Measurements from ENCODE around the gene EED. TPM values are rescaled to one million over a fixed set of nuclear protein-coding genes. Genes with fewer than 3 reads are reported as not detected.

The EED gene
- total and polyA plus RNA-seq, 9 of the 15 experiments (the other 6 are each of a cell fraction or from before 2014, with no cell fraction given) = 33.0 to 110 (median 55.1) TPM

- H3K27ac ChIP-seq (ENCODE audit: extremely low read depth, low read depth, low read length) = no peak overlapping the region
- in situ Hi-C loops (cut with MboI) = no loop called here
- H3K36me3 ChIP-seq (ENCODE audit: control insufficient read depth, insufficient read depth, low read length) = peaks cover 6% of the 10 kb centered on the region; the same call in 1 of the 3 replicates
- intact Hi-C loops (cut with micrococcal nuclease) = no loop called here
- ChIA-PET POLR2A (interaction anchor here (0.6 to 0.8 kb wide), 2 partner anchors 75 to 495 kb away, joined by 3 read pairs; no protein-coding TSS in a partner anchor), CTCF (ENCODE audit: low intra/inter-chr PET ratio) (no interaction called here)
- WGBS (ENCODE audit: insufficient coverage, low coverage, missing lambda C conversion rate) = 39% methylated on average over 6 of the region's 7 CpGs
- FAIRE-seq (peak; percentile 11), DNase-seq (ENCODE audit: extremely low read depth in 1 of 4, low spot score in 3 of 4) (peak in 2 of 4 experiments; percentile 44 to 52), ATAC-seq (peak; percentile 79)
- no peaks in the 10 kb centered on the region for H3K79me2 ChIP-seq (ENCODE audit: control insufficient read depth, insufficient read depth, low read length)
- H4K20me1 ChIP-seq (replicated peaks; ENCODE audit: control insufficient read depth, insufficient read depth, low read length) = no peaks in the 10 kb centered on the region
- no peak overlapping the region for H3K4me2 ChIP-seq (ENCODE audit: insufficient read depth, low read length)
- no peaks in the 10 kb centered on the region for H3K9me1 ChIP-seq (ENCODE audit: control insufficient read depth, insufficient read depth, low read length)
- no peak overlapping the region for H2AFZ ChIP-seq (ENCODE audit: low read depth, low read length)
- BruUV-seq (replicated peaks) = no TSS peak
- H3K27me3 ChIP-seq (ENCODE audit: control insufficient read depth in 2 of 2, insufficient read depth in 2 of 2, low read length in 2 of 2) = no peaks in the 10 kb centered on the region
- no peaks in the 10 kb centered on the region for H3K9me3 ChIP-seq (replicated peaks; ENCODE audit: control insufficient read depth, insufficient read depth, low read depth, low read length)
- peak overlapping the region in 1 of 2 experiments; percentile 23; a peak in 1 of 4 replicates for H3K9ac ChIP-seq (ENCODE audit: insufficient read depth in 1 of 2, low read depth in 2 of 2, low read length in 2 of 2)
- no peak overlapping the region for H3K4me3 ChIP-seq
- no peaks in the 10 kb centered on the region; a peak in 1 of 5 replicates for H3K4me1 ChIP-seq (replicated peaks in 1 of 2; ENCODE audit: control insufficient read depth in 2 of 2, insufficient read depth in 2 of 2, low read length in 2 of 2)
- TF ChIP-seq SMAD4 (CRISPR knock-in tag; conservative IDR thresholded peaks at IDR 0.05) = 0 out of 2 replicates have a peak, but pooled peaks have one; percentile 39
- no peak for TF ChIP-seq CLOCK (CRISPR knock-in tag; IDR thresholded peaks at IDR 0.05; ENCODE audit: borderline replicate concordance)
- TF ChIP-seq HMBOX1 (IDR thresholded peaks at IDR 0.05) = 0 out of 2 replicates have a peak, but pooled peaks have one; percentile 20
- TF ChIP-seq MAFF (IDR thresholded peaks at IDR 0.05; ENCODE audit: low read length) = peak; percentile 28; the same call in 1 of the 2 replicates
- peak; percentile 74 for TF ChIP-seq NFE2 (IDR thresholded peaks at IDR 0.05; ENCODE audit: low read depth)
- TF ChIP-seq RCOR1 (IDR thresholded peaks at IDR 0.05; ENCODE audit: borderline replicate concordance in 1 of 2, low read depth in 2 of 2, low read length in 2 of 2) = peak in 1 of 2 experiments; percentile 39; a peak in 1 of 4 replicates
- TF ChIP-seq SPI1 (IDR thresholded peaks at IDR 0.05; ENCODE audit: borderline replicate concordance, low read depth, low read length) = peak; percentile 38; the same call in 1 of the 2 replicates
- peak; percentile 77 for TF ChIP-seq C11orf30 (IDR thresholded peaks at IDR 0.05; ENCODE audit: low read depth)
- no peak for TF ChIP-seq ZNF668 (CRISPR knock-in tag; IDR thresholded peaks at IDR 0.05)
- TF ChIP-seq MAFG (tag; conservative IDR thresholded peaks at IDR 0.05) = peak; percentile 63
- no peak for TF ChIP-seq NR1H2 (CRISPR knock-in tag; IDR thresholded peaks at IDR 0.05)
- peak in 1 of 2 experiments; percentile 36; a peak in 1 of 3 replicates for TF ChIP-seq CBX3 (IDR thresholded peaks at IDR 0.05; ENCODE audit: borderline replicate concordance in 1 of 2, low read length in 2 of 2)
- TF ChIP-seq MAFK (IDR thresholded peaks at IDR 0.05; ENCODE audit: low read length) = peak; percentile 63
- peak; percentile 36; the same call in 1 of the 2 replicates for TF ChIP-seq HLTF (IDR thresholded peaks at IDR 0.05)
- TF ChIP-seq KDM1A (IDR thresholded peaks at IDR 0.05) = 0 out of 4 replicates have a peak, but pooled peaks of 1 of the 2 experiments have one; percentile 14
- peak; percentile 97 for TF ChIP-seq ZNF184 (CRISPR knock-in tag; IDR thresholded peaks at IDR 0.05)
- no peak for TF ChIP-seq GATAD2A (IDR thresholded peaks at IDR 0.05)
- peak; percentile 17; the same call in 1 of the 2 replicates for TF ChIP-seq PHF21A (IDR thresholded peaks at IDR 0.05; ENCODE audit: borderline replicate concordance, low read depth)
- peak; percentile 19 for TF ChIP-seq ZFP36 (IDR thresholded peaks at IDR 0.05; ENCODE audit: low read depth, low read length, partially characterized antibody)
Observed at GRCh38 chr11:86288776-86289507, 44.4 kb downstream of the EED start.
